Upper lobe of right lung (tissue), 1 donor: ENCODE data around the gene GRAMD2A. TPM values are rescaled to one million over a fixed set of nuclear protein-coding genes. Genes with fewer than 3 reads are reported as not detected.
A peak's percentile ranks its signal among the peaks of the same experiment; 100 is the strongest.

Experiments used
- ATAC-seq: fragments of 200-7000 bp; cut with Tn5 transposase; one replicate; pipeline ENCODE4 v1.9.1; 2020; ENCODE audit warnings: mild to moderate bottlenecking, moderate library complexity
- DNase-seq: peaks from one replicate; pipeline ENCODE4 v3.0.0-alpha.2; 2020
- H3K27ac ChIP-seq: fragments of 200-600 bp; one replicate; pipeline ENCODE4 v1.8.0; 2022
- H3K27me3 ChIP-seq: fragments of 200-600 bp; one replicate; pipeline ENCODE4 v1.8.0; 2022; ENCODE audit warnings: mild to moderate bottlenecking
- H3K36me3 ChIP-seq: fragments of 200-600 bp; one replicate; pipeline ENCODE4 v1.8.0; 2022
- H3K4me1 ChIP-seq: fragments of 200-600 bp; one replicate; pipeline ENCODE4 v1.8.0; 2022
- H3K4me3 ChIP-seq: fragments of 200-600 bp; one replicate; pipeline ENCODE4 v1.8.0; 2022; ENCODE audit warnings: mild to moderate bottlenecking
- H3K9me3 ChIP-seq: fragments of 200-600 bp; one replicate; pipeline ENCODE4 v1.8.0; 2022
- intact Hi-C: fragments of 100-400 bp; cut with DNase I; formaldehyde crosslinking; loops from one replicate; pipeline ENCODE4 v1.11.0; 2022
- total RNA-seq: library from RNA; stranded (reverse); fragmentation: NEBNext Ultra II Directional; extraction: Animal tissue kit (Norgen Biotek cat#: 25700); gene quantifications from one replicate; pipeline ENCODE4 v1.2.1, GENCODE V29; 2021
- TF ChIP-seq, protein P1 (sequence below): fragments of 200-600 bp; IDR thresholded peaks from one replicate; pipeline ENCODE4 v1.8.0; 2022; ENCODE audit warnings: antibody characterized with exemption
- donor health status: DM: no; HTN: yes; CAD: no; lungs with severe emphysema.

GRAMD2A gene
- total RNA-seq, 1 donor from 2014 or later: 27.4 TPM

GRCh38 chr15:72199205-72199515 lies 1.6 kb upstream of the GRAMD2A start:
- DNase-seq (no peak), ATAC-seq (no peak)
- intact Hi-C loops: no loop called here
- peaks cover 53% of the 10 kb centered on the region for H3K36me3 ChIP-seq
- peaks cover 19% of the 10 kb centered on the region for H3K4me1 ChIP-seq
- H3K9me3 ChIP-seq: no peaks in the 10 kb centered on the region
- H3K4me3 ChIP-seq: no peak overlapping the region
- no peaks in the 10 kb centered on the region for H3K27me3 ChIP-seq
- H3K27ac ChIP-seq: peak overlapping the region; percentile 55
- TF ChIP-seq, protein P1, sequence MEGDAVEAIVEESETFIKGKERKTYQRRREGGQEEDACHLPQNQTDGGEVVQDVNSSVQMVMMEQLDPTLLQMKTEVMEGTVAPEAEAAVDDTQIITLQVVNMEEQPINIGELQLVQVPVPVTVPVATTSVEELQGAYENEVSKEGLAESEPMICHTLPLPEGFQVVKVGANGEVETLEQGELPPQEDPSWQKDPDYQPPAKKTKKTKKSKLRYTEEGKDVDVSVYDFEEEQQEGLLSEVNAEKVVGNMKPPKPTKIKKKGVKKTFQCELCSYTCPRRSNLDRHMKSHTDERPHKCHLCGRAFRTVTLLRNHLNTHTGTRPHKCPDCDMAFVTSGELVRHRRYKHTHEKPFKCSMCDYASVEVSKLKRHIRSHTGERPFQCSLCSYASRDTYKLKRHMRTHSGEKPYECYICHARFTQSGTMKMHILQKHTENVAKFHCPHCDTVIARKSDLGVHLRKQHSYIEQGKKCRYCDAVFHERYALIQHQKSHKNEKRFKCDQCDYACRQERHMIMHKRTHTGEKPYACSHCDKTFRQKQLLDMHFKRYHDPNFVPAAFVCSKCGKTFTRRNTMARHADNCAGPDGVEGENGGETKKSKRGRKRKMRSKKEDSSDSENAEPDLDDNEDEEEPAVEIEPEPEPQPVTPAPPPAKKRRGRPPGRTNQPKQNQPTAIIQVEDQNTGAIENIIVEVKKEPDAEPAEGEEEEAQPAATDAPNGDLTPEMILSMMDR: no peak

- no peaks in the 10 kb centered on the region for H3K9me3 ChIP-seq
- peak; percentile 29 for ATAC-seq
- H3K4me3 ChIP-seq: no peak overlapping the region
- no peaks in the 10 kb centered on the region for H3K27me3 ChIP-seq
- intact Hi-C loops: no loop called here
- TF ChIP-seq, protein P1: no peak
- H3K36me3 ChIP-seq: peaks cover 47% of the 10 kb centered on the region
- peaks cover 19% of the 10 kb centered on the region for H3K4me1 ChIP-seq
- no peak for DNase-seq
- H3K27ac ChIP-seq: peak overlapping the region; percentile 38
Measured at GRCh38 chr15:72198356-72199204, 993 bp upstream of the GRAMD2A start.

DNA sequence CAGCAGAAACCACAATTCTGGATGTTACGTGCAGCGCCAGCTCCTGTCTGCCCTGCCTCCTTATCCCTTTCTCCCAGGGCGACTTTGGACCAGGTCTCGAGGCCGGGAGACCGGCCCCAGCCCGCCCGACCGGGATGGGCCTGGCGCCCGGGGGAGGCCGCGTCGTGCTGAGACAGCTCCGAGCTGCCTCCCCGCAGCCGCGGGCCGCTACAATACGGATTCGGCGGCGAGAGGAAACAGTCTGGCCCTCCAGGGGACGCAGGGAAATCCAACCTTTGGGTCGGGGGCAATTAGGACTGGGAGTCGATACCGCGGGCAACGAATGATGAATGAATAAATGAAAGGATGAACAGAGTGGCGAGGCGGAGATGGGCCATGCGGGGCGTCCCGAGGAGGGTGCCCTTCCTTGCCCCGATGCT lies 537 bp downstream of the GRAMD2A start:
- ATAC-seq (peak; percentile 1), DNase-seq (no peak)
- no peaks in the 10 kb centered on the region for H3K27me3 ChIP-seq
- H3K36me3 ChIP-seq: peaks cover 32% of the 10 kb centered on the region
- peaks cover 19% of the 10 kb centered on the region for H3K4me1 ChIP-seq
- intact Hi-C loops: no loop called here
- H3K9me3 ChIP-seq: no peaks in the 10 kb centered on the region
- TF ChIP-seq, protein P1: no peak
- peak overlapping the region; percentile 58 for H3K27ac ChIP-seq
- H3K4me3 ChIP-seq: peak overlapping the region; percentile 51

GRCh38 chr15:72196409-72197040 lies 1.1 kb downstream of the GRAMD2A start:
- intact Hi-C loops: no loop called here
- peak overlapping the region; percentile 58 for H3K27ac ChIP-seq
- TF ChIP-seq, protein P1: no peak

GRCh38 chr15:72195101-72195511 lies 2.5 kb downstream of the GRAMD2A start:
- Histone ChIP-seq H3K9me3 (no peaks in the 10 kb centered on the region), H3K36me3 (peaks cover 14% of the 10 kb centered on the region), H3K27me3 (no peaks in the 10 kb centered on the region), H3K27ac (peak overlapping the region; percentile 70), H3K4me1 (peaks cover 18% of the 10 kb centered on the region), H3K4me3 (peak overlapping the region; percentile 5)
- peak; percentile 68 for ATAC-seq
- no peak for DNase-seq
- TF ChIP-seq, protein P1: no peak
- intact Hi-C loops: no loop called here

More at GRCh38 chr15:72196409-72197040, 1.1 kb downstream of the GRAMD2A start:
- H3K4me3 ChIP-seq: peak overlapping the region; percentile 51
- H3K27me3 ChIP-seq: no peaks in the 10 kb centered on the region
- H3K9me3 ChIP-seq: no peaks in the 10 kb centered on the region
- peaks cover 19% of the 10 kb centered on the region for H3K4me1 ChIP-seq
- ATAC-seq: no peak
- no peak for DNase-seq
- H3K36me3 ChIP-seq: peaks cover 27% of the 10 kb centered on the region
